ENCODE results near the gene ADCY10.

ADCY10 gene

DNA sequence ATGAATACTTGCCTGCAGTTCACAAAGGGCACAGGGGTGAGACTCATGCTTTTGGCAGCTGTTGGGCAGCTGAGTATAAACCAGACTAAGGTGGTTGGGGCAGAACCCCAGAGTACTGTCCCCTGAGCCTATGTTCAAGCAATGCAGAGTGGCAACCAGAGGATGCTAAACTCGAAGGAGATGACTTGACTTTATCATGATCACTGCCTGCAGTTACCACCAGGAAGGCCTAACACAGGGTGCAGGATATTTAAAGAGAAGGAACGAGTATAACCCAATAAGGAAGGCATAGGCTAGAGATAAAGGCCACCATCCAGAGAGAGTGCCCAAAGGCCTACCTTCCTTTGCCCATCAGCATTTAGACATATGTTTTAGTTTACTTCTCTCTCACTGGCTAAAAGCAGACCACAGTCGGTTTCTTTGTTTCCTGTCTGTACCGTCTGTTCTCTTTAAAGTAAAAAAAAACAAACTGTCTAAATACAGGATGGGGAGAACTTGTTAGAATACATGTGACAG lies 108.8 kb downstream of the ADCY10 start:
- Histone ChIP-seq H3K4me3 (ENCODE audit: low read depth, low read length) (no peak overlapping the region), H3K9me3 (ENCODE audit: insufficient read depth, low read depth, low read length) (peaks cover 9% of the 10 kb centered on the region), H3K4me1 (ENCODE audit: control insufficient read depth in 1 of 2, insufficient read depth in 2 of 2, low read length in 2 of 2) (peaks cover 0 to 6% of the 10 kb centered on the region in 2 experiments), H4K8ac (ENCODE audit: low read depth, low read length) (no peak overlapping the region), H3K4ac (ENCODE audit: low read depth, low read length) (no peak overlapping the region), H3K79me2 (ENCODE audit: control insufficient read depth, insufficient read depth, low read length, poor library complexity) (no peaks in the 10 kb centered on the region), H3K18ac (ENCODE audit: low read length) (peak overlapping the region; percentile 61), H3K14ac (ENCODE audit: low read length) (no peak overlapping the region), H3K36me3 (ENCODE audit: control insufficient read depth in 1 of 2, insufficient read depth in 2 of 2, low read length in 2 of 2) (peaks cover 5 to 11% of the 10 kb centered on the region in 2 experiments), H2AFZ (ENCODE audit: insufficient read depth, low read length, poor library complexity) (no peak overlapping the region), H3K27me3 (ENCODE audit: insufficient read depth, low read length) (no peaks in the 10 kb centered on the region), H4K12ac (ENCODE audit: low read depth, low read length) (no peak overlapping the region), H3K23ac (ENCODE audit: low read length) (no peak overlapping the region), H2AK5ac (ENCODE audit: low read length) (no peak overlapping the region), H2BK120ac (ENCODE audit: insufficient read depth, low read length, poor library complexity) (no peak overlapping the region), H2BK5ac (ENCODE audit: low read depth, low read length, poor library complexity) (no peak overlapping the region), H3K4me2 (ENCODE audit: low read length) (no peak overlapping the region), H2BK12ac (ENCODE audit: low read length) (no peak overlapping the region), H3K9ac (ENCODE audit: low read length) (no peak overlapping the region), H3K79me1 (ENCODE audit: low read length) (no peaks in the 10 kb centered on the region), H3K27ac (ENCODE audit: low read depth, low read length) (no peak overlapping the region), H4K91ac (ENCODE audit: low read depth, low read length) (no peak overlapping the region)
- DNase-seq, result no peak
- no CpG with 5 or more reads among the region's 4 CpGs for WGBS (ENCODE audit: extremely low coverage, insufficient coverage, insufficient read length)

DNA sequence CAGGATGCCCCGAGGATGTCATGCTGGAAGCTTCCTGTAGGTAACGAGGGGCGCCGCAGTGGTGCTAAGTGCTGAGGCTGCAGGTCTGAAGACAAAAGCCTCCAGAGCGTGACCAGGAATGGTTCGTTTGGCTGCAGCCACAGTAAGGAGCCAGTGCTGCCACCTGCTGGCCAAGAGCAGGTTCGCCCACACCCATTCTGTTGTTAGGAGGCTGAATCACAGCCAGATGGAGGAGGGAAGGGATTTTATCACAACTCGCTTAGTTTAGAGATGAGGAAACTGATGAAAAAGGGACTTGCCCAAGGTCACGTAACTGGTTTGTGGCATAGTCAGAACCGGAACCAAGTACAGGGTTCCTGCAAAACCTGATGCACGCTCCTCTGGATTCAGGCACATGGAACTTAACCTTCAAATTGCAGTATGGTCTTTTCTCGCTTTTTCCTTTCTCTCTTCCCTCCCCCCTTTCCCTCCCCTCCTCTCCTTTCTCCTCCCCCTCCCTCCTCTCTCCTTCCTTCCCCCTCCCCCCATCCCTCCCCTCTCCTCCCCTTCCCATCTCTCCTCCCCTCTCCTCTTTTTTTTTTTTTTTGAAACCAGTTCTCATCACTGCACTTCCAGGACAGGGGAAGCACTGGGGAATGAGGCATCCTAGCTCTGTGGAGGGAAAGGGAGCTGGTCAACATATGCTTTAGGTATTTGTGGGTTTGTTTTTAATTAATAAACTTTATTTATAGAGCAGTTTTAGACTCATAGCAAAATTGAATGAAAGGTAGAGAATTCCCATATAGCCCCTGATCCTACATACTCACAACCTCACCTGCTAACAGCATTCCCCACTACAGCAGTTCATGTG lies 110.4 kb downstream of the ADCY10 start:
- H3K27ac ChIP-seq (ENCODE audit: low read depth, low read length), result no peak overlapping the region
- no peak overlapping the region for H2BK5ac ChIP-seq (ENCODE audit: low read depth, low read length, poor library complexity)
- WGBS (ENCODE audit: extremely low coverage, insufficient coverage, insufficient read length), result no CpG with 5 or more reads among the region's 12 CpGs
- H4K8ac ChIP-seq (ENCODE audit: low read depth, low read length), result no peak overlapping the region
- no peak overlapping the region for H2AK5ac ChIP-seq (ENCODE audit: low read length)
- H3K9ac ChIP-seq (ENCODE audit: low read length), result no peak overlapping the region
- H4K12ac ChIP-seq (ENCODE audit: low read depth, low read length), result no peak overlapping the region
- H3K4me3 ChIP-seq (ENCODE audit: low read depth, low read length), result no peak overlapping the region
- peaks cover 5 to 11% of the 10 kb centered on the region in 2 experiments for H3K36me3 ChIP-seq (ENCODE audit: control insufficient read depth in 1 of 2, insufficient read depth in 2 of 2, low read length in 2 of 2)
- no peak overlapping the region for H3K23ac ChIP-seq (ENCODE audit: low read length)
- H3K79me2 ChIP-seq (ENCODE audit: control insufficient read depth, insufficient read depth, low read length, poor library complexity), result no peaks in the 10 kb centered on the region
- no peak overlapping the region for H2BK120ac ChIP-seq (ENCODE audit: insufficient read depth, low read length, poor library complexity)
- no peaks in the 10 kb centered on the region for H3K79me1 ChIP-seq (ENCODE audit: low read length)
- H3K18ac ChIP-seq (ENCODE audit: low read length), result no peak overlapping the region
- H3K4me1 ChIP-seq (ENCODE audit: control insufficient read depth in 1 of 2, insufficient read depth in 2 of 2, low read length in 2 of 2), result peaks cover 0 to 6% of the 10 kb centered on the region in 2 experiments
- no peak overlapping the region for H3K4ac ChIP-seq (ENCODE audit: low read depth, low read length)
- peaks cover 9% of the 10 kb centered on the region for H3K9me3 ChIP-seq (ENCODE audit: insufficient read depth, low read depth, low read length)
- no peak overlapping the region for H2AFZ ChIP-seq (ENCODE audit: insufficient read depth, low read length, poor library complexity)
- H4K91ac ChIP-seq (ENCODE audit: low read depth, low read length), result no peak overlapping the region
- no peak overlapping the region for H3K14ac ChIP-seq (ENCODE audit: low read length)
- no peak overlapping the region for H3K4me2 ChIP-seq (ENCODE audit: low read length)
- DNase-seq, result peak; percentile 94 to 98
- no peaks in the 10 kb centered on the region for H3K27me3 ChIP-seq (ENCODE audit: insufficient read depth, low read length)
- H2BK12ac ChIP-seq (ENCODE audit: low read length), result no peak overlapping the region

DNA sequence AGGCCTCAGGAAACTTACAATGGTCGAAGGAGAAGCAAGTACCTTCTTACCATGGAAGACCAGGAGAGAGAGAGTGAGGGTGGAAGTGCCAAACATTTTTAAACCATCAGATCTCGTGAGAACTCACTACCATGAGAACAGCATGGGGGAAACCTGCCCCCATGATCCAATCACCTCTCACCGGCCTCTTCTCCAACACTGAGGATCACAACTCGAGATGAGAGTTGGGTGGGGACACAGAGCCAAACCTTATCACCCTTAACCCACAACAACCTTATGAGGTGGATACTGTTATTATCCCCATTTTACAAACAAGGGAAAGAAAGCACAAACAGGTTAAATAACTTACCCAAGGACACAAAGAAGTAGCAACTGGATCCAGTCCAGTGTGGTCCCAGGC lies 111.7 kb downstream of the ADCY10 start:
- Histone ChIP-seq H3K4me1 (ENCODE audit: control insufficient read depth in 1 of 2, insufficient read depth in 2 of 2, low read length in 2 of 2) (peaks cover 0 to 6% of the 10 kb centered on the region in 2 experiments), H4K12ac (ENCODE audit: low read depth, low read length) (peak overlapping the region; percentile 18), H2BK120ac (ENCODE audit: insufficient read depth, low read length, poor library complexity) (no peak overlapping the region), H2AFZ (ENCODE audit: insufficient read depth, low read length, poor library complexity) (no peak overlapping the region), H3K79me2 (ENCODE audit: control insufficient read depth, insufficient read depth, low read length, poor library complexity) (no peaks in the 10 kb centered on the region), H3K36me3 (ENCODE audit: control insufficient read depth in 1 of 2, insufficient read depth in 2 of 2, low read length in 2 of 2) (peaks cover 5 to 15% of the 10 kb centered on the region in 2 experiments), H3K14ac (ENCODE audit: low read length) (no peak overlapping the region), H3K27me3 (ENCODE audit: insufficient read depth, low read length) (no peaks in the 10 kb centered on the region), H4K91ac (ENCODE audit: low read depth, low read length) (no peak overlapping the region), H2BK5ac (ENCODE audit: low read depth, low read length, poor library complexity) (no peak overlapping the region), H3K4ac (ENCODE audit: low read depth, low read length) (no peak overlapping the region), H2AK5ac (ENCODE audit: low read length) (no peak overlapping the region), H3K79me1 (ENCODE audit: low read length) (no peaks in the 10 kb centered on the region), H3K4me2 (ENCODE audit: low read length) (no peak overlapping the region), H3K4me3 (ENCODE audit: low read depth, low read length) (no peak overlapping the region), H3K9me3 (ENCODE audit: insufficient read depth, low read depth, low read length) (peaks cover 9% of the 10 kb centered on the region), H3K23ac (ENCODE audit: low read length) (no peak overlapping the region), H3K18ac (ENCODE audit: low read length) (no peak overlapping the region), H3K27ac (ENCODE audit: low read depth, low read length) (no peak overlapping the region), H2BK12ac (ENCODE audit: low read length) (peak overlapping the region; percentile 26), H3K9ac (ENCODE audit: low read length) (no peak overlapping the region), H4K8ac (ENCODE audit: low read depth, low read length) (no peak overlapping the region)
- no CpG with 5 or more reads among the region's 4 CpGs for WGBS (ENCODE audit: extremely low coverage, insufficient coverage, insufficient read length)
- no peak for DNase-seq

DNA sequence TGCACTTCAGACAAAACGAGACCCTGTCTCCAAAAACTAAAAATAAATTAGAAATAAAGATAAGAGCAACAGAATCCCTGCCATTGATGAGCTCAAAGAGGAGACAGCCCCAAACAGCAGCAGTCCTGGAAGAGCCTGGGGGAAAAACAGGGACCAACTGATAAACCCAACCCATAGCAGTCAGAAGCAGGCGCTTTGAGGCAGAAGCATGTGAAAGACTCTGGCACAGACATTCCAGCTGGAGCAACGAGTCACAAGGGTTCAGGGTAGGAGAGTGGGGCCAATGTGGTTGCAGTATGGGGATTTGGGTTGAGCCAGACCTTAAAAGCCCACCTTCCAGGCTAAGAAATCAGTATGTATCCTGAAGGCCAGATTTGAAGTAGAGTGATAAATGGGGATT lies 113.7 kb downstream of the ADCY10 start:
- Histone ChIP-seq H3K27me3 (ENCODE audit: insufficient read depth, low read length) (no peaks in the 10 kb centered on the region), H2AK5ac (ENCODE audit: low read length) (no peak overlapping the region)

More for the DNA sequence above, 113.7 kb downstream of the ADCY10 start:
- Histone ChIP-seq H2BK12ac (ENCODE audit: low read length) (no peak overlapping the region), H3K23ac (ENCODE audit: low read length) (no peak overlapping the region), H4K91ac (ENCODE audit: low read depth, low read length) (no peak overlapping the region), H3K4me3 (ENCODE audit: low read depth, low read length) (no peak overlapping the region), H3K79me1 (ENCODE audit: low read length) (peaks cover 2% of the 10 kb centered on the region), H3K36me3 (ENCODE audit: control insufficient read depth in 1 of 2, insufficient read depth in 2 of 2, low read length in 2 of 2) (peaks cover 5 to 15% of the 10 kb centered on the region in 2 experiments), H3K9me3 (ENCODE audit: insufficient read depth, low read depth, low read length) (peaks cover 3% of the 10 kb centered on the region), H2BK120ac (ENCODE audit: insufficient read depth, low read length, poor library complexity) (no peak overlapping the region), H2AFZ (ENCODE audit: insufficient read depth, low read length, poor library complexity) (no peak overlapping the region), H3K79me2 (ENCODE audit: control insufficient read depth, insufficient read depth, low read length, poor library complexity) (no peaks in the 10 kb centered on the region), H3K4me2 (ENCODE audit: low read length) (no peak overlapping the region), H3K9ac (ENCODE audit: low read length) (no peak overlapping the region), H4K8ac (ENCODE audit: low read depth, low read length) (no peak overlapping the region), H3K4me1 (ENCODE audit: control insufficient read depth in 1 of 2, insufficient read depth in 2 of 2, low read length in 2 of 2) (peaks cover 7 to 10% of the 10 kb centered on the region in 2 experiments), H2BK5ac (ENCODE audit: low read depth, low read length, poor library complexity) (no peak overlapping the region), H4K12ac (ENCODE audit: low read depth, low read length) (no peak overlapping the region), H3K27ac (ENCODE audit: low read depth, low read length) (peak overlapping the region; percentile 27), H3K18ac (ENCODE audit: low read length) (no peak overlapping the region), H3K14ac (ENCODE audit: low read length) (no peak overlapping the region), H3K4ac (ENCODE audit: low read depth, low read length) (no peak overlapping the region)
- no CpG with 5 or more reads among the region's 3 CpGs for WGBS (ENCODE audit: extremely low coverage, insufficient coverage, insufficient read length)
- peak; percentile 16 to 34 for DNase-seq

Data from trophoblast cell (in vitro differentiated cells and primary cell).